ENCODE measurements around the gene YIF1A. TPM values are rescaled to one million over a fixed set of nuclear protein-coding genes. Genes with fewer than 3 reads are reported as not detected.

The YIF1A gene
- total and polyA plus RNA-seq, 2 experiments from 2014 or later = 132 to 265 TPM

DNA sequence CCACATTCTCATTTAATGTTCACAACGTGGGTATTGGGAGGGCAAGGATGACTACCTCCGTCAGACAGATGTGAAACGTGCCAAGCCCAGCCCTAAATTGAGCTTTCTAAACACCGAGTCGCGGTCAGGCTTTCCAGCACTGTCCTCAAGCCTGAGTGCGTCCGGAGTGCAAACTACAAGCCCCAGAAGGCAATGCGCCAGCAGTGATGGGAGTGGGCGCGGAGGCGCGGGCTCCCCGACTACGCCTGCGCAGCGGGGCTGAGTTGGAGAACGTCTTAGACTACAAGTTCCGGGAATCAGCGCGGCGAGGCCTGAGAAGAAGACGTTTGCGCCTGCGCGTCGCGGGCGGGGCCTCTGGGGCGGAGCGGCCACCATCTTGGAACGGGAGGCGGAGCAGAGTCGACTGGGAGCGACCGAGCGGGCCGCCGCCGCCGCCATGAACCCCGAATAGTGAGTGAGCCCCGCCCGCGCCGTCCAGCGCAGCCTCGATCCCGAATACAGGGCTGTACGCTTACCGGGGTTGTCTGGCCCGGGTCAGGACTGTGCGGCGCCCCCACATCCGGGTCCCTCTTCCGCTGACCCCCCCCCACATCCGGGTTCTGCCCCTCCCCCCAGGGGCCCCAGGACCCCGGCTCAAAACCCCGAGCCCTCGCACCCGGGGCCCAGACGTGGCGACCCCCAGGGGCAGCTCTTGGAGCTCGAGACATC is 20.5 kb downstream of the YIF1A start, which contains the start of gene RAB1B:
TSS of gene RAB1B (plus strand) at position 396 of the 708 bp plus-strand sequence. CDS start at position 437, 41 bp downstream.
- H4K20me1 ChIP-seq (ENCODE audit: insufficient read depth, poor library complexity, severe bottlenecking) = peaks cover 23% of the 10 kb centered on the region
- H3K4me1 ChIP-seq (ENCODE audit: insufficient read depth) = peaks cover 11% of the 10 kb centered on the region
- WGBS (ENCODE audit: low lambda C conversion rate, missing lambda C conversion rate) = 1% methylated on average over 30 of the region's 64 CpGs
- no peaks in the 10 kb centered on the region for H3K27me3 ChIP-seq
- H3K27ac ChIP-seq = peak within 1 kb of the TSS; percentile 92
- peak within 1 kb of the TSS; percentile 91 for H3K4me3 ChIP-seq
- peak within 1 kb of the TSS; percentile 86 for H2AFZ ChIP-seq
- peaks cover 33% of the 10 kb centered on the region for H3K79me2 ChIP-seq
- TF ChIP-seq, protein P1, sequence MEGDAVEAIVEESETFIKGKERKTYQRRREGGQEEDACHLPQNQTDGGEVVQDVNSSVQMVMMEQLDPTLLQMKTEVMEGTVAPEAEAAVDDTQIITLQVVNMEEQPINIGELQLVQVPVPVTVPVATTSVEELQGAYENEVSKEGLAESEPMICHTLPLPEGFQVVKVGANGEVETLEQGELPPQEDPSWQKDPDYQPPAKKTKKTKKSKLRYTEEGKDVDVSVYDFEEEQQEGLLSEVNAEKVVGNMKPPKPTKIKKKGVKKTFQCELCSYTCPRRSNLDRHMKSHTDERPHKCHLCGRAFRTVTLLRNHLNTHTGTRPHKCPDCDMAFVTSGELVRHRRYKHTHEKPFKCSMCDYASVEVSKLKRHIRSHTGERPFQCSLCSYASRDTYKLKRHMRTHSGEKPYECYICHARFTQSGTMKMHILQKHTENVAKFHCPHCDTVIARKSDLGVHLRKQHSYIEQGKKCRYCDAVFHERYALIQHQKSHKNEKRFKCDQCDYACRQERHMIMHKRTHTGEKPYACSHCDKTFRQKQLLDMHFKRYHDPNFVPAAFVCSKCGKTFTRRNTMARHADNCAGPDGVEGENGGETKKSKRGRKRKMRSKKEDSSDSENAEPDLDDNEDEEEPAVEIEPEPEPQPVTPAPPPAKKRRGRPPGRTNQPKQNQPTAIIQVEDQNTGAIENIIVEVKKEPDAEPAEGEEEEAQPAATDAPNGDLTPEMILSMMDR (IDR thresholded peaks at IDR 0.05; ENCODE audit: poor library complexity) = no peak
- TF ChIP-seq EZH2phosphoT487 (IDR thresholded peaks at IDR 0.05; ENCODE audit: low read depth, severe bottlenecking, unreplicated experiment) (no peak), EZH2 (IDR thresholded peaks at IDR 0.05; ENCODE audit: borderline replicate concordance) (no peak)
- no peaks in the 10 kb centered on the region for H3K9me2 ChIP-seq (replicated peaks; ENCODE audit: insufficient read depth)
- peak within 1 kb of the TSS; percentile 98 for H3K4me2 ChIP-seq
- DNase-seq (ENCODE audit: low spot score) = peak; percentile 100
- no peaks in the 10 kb centered on the region for H3K36me3 ChIP-seq (replicated peaks; ENCODE audit: insufficient read depth, low read depth)
- H3K9me3 ChIP-seq (ENCODE audit: low read depth) = no peaks in the 10 kb centered on the region

DNA sequence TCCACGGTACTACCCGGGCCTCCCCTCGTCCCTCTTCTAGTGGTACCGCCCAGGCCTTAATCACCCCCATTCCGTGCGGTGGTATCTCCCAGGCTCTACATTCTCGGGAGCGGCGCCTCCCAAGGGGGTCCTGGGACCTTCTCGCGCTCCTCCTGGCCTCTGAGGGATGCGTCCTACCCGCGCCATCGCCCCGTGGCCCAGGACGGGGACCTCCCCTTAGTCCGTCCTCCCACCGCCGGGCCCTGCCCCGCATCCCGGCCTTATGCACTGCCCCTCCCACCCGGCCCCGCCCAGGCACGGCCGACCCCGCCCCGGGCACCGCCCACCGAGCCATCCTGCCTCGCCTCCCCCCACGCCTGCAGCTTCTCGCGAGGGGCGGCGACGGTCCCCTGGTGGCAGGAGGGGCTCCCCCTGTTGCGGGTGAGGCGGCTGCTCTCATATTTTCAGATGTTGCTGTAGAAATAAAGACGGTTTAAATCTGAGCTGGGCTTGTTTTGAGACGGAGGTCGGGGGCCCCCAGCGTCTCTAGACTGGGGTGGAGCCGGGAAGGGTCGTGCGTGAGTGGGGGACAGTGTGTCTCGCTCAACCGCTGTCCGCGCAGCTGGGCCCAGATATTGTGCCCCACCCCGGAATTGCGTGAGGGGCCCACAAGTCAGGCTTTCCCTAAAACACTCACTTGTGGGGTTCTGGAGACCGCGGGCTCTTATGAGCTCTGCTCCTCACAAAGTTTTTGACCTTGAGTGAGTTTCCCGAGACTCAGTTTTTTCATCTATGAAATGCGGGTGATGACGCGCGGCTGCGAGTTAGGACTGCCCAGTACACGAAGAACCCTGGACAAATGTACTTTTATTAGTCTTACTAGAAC is 21.3 kb downstream of the YIF1A start:
- Histone ChIP-seq H3K27ac (peak overlapping the region; percentile 89), H3K36me3 (replicated peaks; ENCODE audit: insufficient read depth, low read depth) (no peaks in the 10 kb centered on the region), H3K27me3 (no peaks in the 10 kb centered on the region), H4K20me1 (ENCODE audit: insufficient read depth, poor library complexity, severe bottlenecking) (peaks cover 23% of the 10 kb centered on the region), H2AFZ (peak overlapping the region; percentile 86), H3K4me2 (peak overlapping the region; percentile 91), H3K4me3 (peak overlapping the region; percentile 84), H3K9me3 (ENCODE audit: low read depth) (no peaks in the 10 kb centered on the region), H3K9me2 (replicated peaks; ENCODE audit: insufficient read depth) (no peaks in the 10 kb centered on the region), H3K79me2 (peaks cover 33% of the 10 kb centered on the region), H3K4me1 (ENCODE audit: insufficient read depth) (peaks cover 11% of the 10 kb centered on the region)
- TF ChIP-seq EZH2 (IDR thresholded peaks at IDR 0.05; ENCODE audit: borderline replicate concordance) = no peak
- TF ChIP-seq EZH2phosphoT487 (IDR thresholded peaks at IDR 0.05; ENCODE audit: low read depth, severe bottlenecking, unreplicated experiment) = no peak
- TF ChIP-seq, protein P1 (IDR thresholded peaks at IDR 0.05; ENCODE audit: poor library complexity) = no peak
- WGBS (ENCODE audit: low lambda C conversion rate, missing lambda C conversion rate) = 2% methylated on average over 50 of the region's 61 CpGs
- DNase-seq (ENCODE audit: low spot score) = peak; percentile 93

DNA sequence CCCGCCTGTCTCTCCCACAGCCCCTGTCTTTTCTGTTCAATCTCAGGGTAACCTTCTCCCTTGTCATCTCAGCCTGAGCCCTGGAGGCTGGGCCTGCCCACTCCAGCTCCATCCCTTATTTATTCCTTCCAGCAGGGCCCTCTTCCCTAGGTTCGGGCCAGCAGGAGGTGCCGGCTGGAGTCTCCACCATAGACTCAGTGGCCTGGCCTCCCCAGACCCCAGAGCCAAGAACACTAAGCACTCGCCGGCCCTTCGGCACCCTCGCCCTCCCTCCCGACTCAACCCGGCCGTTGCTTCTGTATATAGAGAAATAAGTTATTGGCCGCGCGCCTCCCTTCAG is 21.9 kb downstream of the YIF1A start:
- TF ChIP-seq EZH2 (IDR thresholded peaks at IDR 0.05; ENCODE audit: borderline replicate concordance) = no peak
- TF ChIP-seq, protein P1 (IDR thresholded peaks at IDR 0.05; ENCODE audit: poor library complexity) = no peak
- no peak for TF ChIP-seq EZH2phosphoT487 (IDR thresholded peaks at IDR 0.05; ENCODE audit: low read depth, severe bottlenecking, unreplicated experiment)
- H3K4me2 ChIP-seq = peak overlapping the region; percentile 91
- no peaks in the 10 kb centered on the region for H3K9me3 ChIP-seq (ENCODE audit: low read depth)
- peak overlapping the region; percentile 50 for H2AFZ ChIP-seq
- peaks cover 33% of the 10 kb centered on the region for H3K79me2 ChIP-seq
- no peak for DNase-seq (ENCODE audit: low spot score)
- no peaks in the 10 kb centered on the region for H3K27me3 ChIP-seq
- peak overlapping the region; percentile 89 for H3K27ac ChIP-seq
- H3K36me3 ChIP-seq (replicated peaks; ENCODE audit: insufficient read depth, low read depth) = no peaks in the 10 kb centered on the region
- no peaks in the 10 kb centered on the region for H3K9me2 ChIP-seq (replicated peaks; ENCODE audit: insufficient read depth)
- H4K20me1 ChIP-seq (ENCODE audit: insufficient read depth, poor library complexity, severe bottlenecking) = peaks cover 23% of the 10 kb centered on the region
- WGBS (ENCODE audit: low lambda C conversion rate, missing lambda C conversion rate) = 34% methylated on average over 13 of the region's 13 CpGs
- peaks cover 11% of the 10 kb centered on the region for H3K4me1 ChIP-seq (ENCODE audit: insufficient read depth)
- H3K4me3 ChIP-seq = peak overlapping the region; percentile 84

Data from hepatocyte (in vitro differentiated cells).